Renal cortical epithelial cell (primary cell): ENCODE data around the gene FAAH2. TPM values are rescaled to one million over a fixed set of nuclear protein-coding genes. Genes with fewer than 3 reads are reported as not detected.
A peak's percentile ranks its signal among the peaks of the same experiment; 100 is the strongest.
"Not testable (repeated sequence)": the region's sequence is repeated elsewhere in the genome, so short reads cannot be mapped to it uniquely, and the experiment has no call there.

Source experiments
- DNase-seq: peaks from one replicate; pipeline ENCODE4 v3.0.0-alpha.2; 2011; ENCODE audit warnings: low read depth
- total RNA-seq: library from RNA; depleted of rRNA; stranded (reverse); fragments of >200 nt; gene quantifications from 2 replicates; pipeline ENCODE4 v1.2.3, GENCODE V29; 2014

FAAH2 gene, protein sequence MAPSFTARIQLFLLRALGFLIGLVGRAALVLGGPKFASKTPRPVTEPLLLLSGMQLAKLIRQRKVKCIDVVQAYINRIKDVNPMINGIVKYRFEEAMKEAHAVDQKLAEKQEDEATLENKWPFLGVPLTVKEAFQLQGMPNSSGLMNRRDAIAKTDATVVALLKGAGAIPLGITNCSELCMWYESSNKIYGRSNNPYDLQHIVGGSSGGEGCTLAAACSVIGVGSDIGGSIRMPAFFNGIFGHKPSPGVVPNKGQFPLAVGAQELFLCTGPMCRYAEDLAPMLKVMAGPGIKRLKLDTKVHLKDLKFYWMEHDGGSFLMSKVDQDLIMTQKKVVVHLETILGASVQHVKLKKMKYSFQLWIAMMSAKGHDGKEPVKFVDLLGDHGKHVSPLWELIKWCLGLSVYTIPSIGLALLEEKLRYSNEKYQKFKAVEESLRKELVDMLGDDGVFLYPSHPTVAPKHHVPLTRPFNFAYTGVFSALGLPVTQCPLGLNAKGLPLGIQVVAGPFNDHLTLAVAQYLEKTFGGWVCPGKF
- 11.3 and 12.0 TPM in 2 replicates for total RNA-seq

DNA sequence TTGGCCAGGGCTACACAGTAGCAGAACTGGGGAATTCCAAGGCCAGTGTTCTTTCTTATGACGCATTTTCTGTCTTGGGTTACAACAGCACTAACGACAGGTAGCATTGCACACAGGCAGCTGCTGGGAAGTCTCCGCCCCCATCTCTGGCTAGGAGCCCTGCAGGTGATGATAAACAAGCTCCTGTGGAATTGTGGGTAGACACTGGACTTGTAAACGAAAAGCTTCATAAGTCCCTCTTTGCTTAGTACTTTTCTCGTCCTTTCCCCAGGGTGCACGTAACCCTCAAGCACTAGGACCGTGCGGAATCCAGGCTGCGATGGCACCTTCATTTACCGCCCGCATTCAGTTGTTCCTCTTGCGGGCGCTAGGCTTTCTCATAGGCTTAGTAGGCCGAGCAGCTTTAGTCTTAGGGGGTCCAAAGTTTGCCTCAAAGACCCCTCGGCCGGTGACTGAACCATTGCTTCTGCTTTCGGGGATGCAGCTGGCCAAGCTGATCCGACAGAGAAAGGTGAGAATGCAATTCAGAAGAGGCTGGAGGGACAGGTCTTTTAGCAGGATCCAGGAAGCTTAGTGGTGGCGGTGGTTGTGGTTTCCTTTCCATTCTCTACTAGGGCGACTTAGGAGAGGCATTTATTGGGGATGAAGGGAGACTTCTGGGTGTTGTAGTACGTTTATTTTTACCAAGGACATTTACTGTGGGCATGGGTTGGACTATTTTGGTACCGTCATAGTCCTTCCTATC lies at the start of gene FAAH2:
TSS of gene FAAH2 (plus strand) at position 200 of the 745 bp plus-strand sequence. CDS start at position 320, 120 bp downstream.
- peak; percentile 94 for DNase-seq

DNA sequence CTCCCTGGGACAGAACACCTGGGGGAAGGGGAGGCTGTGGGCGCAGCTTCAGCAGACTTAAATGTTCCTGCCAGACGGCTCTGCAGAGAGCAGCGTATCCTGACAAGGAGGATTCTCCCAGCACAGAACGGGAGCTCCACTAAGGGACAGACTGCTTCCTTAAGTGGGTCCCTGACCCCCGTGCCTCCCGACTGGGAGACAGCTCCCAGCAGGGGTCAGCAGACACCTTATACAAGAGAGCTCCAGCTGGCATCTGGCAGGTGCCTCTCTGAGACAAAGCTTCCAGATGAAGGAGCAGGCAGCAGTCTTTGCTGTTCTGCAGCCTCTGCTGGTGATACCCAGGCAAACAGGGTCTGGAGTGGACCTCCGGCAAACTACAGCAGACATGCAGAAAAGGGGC lies 44.5 kb upstream of the FAAH2 start:
- no peak for DNase-seq

DNA sequence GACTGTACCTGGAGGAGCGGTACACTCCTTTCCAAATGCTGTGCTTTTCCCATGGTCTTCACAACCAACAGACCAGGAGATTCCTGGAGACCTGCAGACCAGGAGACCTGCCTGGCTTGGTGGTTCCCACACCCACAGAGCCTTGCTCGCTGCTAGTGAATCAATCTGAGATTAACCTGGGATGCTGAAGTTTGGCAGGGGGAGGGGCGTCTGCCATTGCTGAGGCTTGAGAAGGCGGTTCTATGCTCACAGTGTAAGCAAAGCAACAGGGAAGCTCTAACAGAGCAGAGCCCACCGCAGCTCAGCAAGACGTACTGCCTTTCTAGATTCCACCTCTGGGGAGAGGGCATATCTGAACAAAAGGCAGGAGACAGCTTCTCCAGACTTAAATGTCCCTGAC lies 34.5 kb upstream of the FAAH2 start:
- no peak for DNase-seq

DNA sequence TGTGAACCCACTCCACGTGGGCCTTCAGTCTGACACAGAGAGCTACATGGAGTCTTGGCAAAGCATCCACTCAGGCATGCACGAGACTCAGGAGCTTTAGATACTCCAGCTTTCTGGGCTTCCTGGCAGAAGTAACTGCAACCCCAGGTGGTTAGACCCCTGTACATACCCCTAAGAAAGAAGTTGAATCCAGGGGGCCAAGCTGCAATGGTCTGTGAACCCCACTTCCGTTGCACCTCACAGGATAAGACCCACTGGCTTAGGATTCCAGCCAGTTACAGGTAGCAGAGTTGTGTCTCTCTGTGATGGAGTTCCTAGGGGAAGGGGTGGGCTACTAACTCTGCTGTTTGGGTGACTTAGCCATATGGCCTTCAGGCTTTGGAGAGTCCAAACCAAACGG lies 21.4 kb upstream of the FAAH2 start:
- DNase-seq = no peak

DNA sequence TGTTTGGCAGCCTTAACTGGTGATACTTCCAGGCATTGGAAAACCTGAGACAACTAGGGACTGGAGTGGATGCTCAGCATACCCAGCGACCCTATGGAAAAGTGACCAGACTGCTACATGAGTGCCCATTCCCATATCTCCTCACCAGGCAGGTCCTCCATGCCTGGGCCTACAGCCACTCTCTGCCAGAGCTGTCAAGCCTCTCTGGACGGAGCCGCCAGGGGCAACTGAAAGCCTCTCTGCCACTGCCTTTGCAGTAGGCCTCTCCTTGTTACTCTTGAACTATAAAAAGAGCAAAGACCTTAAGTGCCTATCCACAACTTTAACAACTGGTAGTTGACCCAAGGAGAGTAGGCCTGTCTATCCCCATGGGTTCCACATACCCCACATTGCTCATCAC lies 20.2 kb upstream of the FAAH2 start:
- no peak for DNase-seq

GRCh38 chrX:57266871-57267270 lies 19.6 kb upstream of the FAAH2 start:
- DNase-seq = no peak

GRCh38 chrX:57267308-57267707 lies 19.2 kb upstream of the FAAH2 start:
- DNase-seq = no peak

DNA sequence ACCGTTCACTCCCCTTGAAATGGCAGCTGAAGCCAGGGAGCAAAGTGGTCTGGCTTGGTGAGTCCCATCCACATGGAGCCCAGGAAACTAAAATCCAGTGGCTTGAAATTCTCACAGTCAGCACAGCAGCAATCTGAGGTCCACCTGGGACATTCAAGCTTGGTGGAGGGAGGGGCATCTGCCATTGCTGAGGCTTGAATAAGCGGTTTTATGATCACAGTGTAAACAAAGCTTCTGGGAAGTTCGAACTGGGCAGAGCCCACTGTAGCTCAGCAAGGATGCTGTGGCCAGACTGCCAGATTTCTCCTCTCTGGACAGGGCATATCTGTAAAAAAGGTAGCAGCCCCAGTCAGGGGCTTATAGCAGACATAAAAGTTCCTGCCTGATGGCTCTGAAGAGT lies 15.5 kb upstream of the FAAH2 start:
- no peak for DNase-seq

DNA sequence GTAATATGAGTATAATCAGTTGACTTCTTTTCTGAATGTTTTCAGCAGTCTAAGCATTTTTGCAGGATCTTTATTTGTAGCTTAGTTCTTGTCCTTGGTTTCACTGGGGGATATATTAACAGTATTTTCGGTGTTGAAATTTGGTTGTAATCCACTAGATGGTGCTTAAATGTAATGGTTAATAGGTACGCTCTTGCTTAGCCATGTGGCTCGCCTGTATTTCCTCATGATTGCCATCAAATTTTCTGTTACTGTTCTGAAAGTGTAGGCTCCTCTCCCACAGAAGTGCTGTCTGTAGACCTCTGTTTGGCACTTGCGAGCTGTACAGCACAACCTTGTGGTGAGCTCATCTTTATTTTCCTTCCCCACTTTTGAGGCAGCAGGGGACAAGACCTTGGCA lies 3.9 kb upstream of the FAAH2 start:
- peak; percentile 6 for DNase-seq

- no peak for DNase-seq
Observed at GRCh38 chrX:57285001-57285400, 1.5 kb upstream of the FAAH2 start.

DNA sequence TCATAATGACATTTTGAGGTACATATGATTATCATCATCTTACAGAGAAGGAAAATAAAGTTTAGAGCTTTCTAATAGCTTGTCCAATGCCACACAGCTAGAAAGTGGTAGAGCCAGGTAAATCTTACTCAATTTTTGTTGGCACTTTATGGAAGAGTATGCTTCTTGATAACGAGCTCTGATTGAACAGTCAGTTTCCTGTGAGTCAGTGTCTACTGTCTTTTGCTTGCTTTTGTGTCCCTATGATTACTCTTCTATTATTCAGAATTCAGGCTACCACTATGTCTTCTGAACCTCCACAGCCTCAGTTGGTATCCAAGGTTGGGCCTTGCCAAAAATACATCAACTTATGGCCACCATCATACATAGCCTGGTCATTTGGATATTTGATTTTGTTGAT lies 2.6 kb downstream of the FAAH2 start:
- DNase-seq = no peak

DNA sequence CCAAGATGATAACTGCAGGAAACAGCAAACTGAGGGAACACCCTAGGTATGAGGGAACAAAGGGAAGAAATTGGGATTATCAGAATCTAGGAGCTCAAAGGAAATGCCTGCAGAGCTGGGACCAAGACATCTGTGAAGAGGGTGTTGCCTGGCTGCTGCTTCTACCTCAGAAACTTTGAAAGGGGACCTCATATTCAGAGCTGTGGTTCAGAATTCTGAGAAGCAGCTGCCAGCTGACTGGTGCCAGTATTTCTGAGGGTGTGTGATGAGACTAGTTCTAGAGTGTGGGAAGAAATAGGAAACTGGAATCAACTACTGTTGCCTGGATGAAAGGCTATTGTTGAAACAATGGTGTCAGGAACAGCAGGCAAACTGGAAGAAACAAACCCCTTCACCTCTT lies 8.5 kb downstream of the FAAH2 start:
- DNase-seq = no peak

DNA sequence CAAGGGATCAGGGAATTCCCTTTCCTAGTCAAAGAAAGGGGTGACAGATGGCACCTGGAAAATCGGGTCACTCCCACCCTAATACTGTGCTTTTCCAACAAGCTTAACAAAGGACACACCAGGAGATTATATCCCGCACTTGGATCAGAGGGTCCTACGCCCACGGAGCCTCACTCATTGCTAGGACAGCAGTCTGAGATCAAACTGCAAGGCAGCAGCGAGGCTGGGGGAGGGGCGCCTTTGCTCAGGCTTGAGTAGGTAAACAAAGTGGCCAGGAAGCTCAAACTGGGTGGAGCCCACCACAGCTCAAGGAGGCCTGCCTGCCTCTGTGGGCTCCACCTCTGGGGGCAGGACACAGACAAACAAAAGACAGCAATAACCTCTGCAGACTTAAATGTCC lies 9.2 kb downstream of the FAAH2 start:
- DNase-seq = not testable (repeated sequence)

DNA sequence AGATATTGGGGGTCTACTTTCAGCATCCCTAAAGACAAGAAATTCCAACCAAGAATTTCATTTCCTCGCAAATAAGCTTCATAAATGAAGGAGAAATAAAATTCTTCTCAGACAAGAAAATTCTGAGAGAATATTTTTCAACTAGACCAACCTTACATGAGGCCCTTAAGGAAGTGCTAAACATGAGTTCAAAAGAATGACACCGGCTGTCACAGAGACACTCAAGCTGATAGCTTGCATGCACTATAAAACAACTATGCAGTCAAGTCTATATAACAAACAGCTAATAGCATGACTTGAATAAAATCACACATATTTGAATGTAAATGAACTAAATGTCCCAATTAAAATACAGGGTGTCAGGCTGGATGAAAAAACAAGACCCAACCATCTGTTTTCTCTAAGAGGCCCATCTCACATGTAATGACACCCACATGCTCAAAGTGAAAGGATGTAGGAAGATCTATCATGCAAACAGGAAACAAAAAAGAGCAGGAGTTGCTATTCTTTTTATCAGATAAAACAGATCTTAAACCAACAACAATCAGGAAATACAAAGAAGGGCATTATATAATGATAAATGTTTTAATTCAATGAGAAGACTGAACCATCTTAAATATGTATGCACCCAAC lies 27.2 kb downstream of the FAAH2 start:
- DNase-seq = no peak

DNA sequence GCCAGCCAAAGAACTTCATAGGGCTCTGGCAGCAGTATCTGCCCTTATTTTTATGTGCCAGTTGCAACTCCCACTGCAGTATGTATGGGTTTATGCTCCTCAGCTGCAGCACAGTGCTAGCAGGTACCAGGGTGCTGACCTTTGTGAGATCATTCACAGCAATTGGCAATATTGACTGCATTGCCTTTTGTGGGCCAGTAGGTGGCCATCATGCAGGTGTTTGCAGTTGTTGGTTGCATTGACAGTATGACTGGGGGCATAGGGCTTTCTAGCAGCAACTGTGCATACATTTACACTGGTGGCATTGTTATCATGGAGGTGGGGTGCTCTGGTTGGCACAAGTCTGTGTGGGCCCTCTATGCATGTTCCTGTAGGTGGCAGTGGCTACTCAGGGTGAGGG lies 42.5 kb downstream of the FAAH2 start:
- no peak for DNase-seq

DNA sequence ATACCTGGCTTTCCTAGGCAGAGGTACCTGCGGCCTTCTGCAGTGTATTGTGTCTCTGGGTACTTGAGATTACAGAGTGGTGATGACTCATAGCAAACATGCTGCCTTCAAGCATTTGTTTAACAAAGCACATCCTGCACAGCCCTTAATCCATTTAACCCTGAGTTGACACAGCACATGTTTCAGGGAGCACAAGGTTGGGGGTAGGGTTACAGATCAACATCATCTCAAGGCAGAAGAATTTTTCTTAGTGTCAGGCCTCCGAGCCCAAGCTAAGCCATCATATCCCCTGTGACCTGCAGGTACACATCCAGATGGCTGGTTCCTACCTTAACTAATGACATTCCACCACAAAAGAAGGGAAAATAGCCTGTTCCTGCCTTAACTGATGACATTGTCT lies 49.3 kb downstream of the FAAH2 start:
- peak; percentile 30 for DNase-seq

GRCh38 chrX:57353472-57354132 lies 67.1 kb downstream of the FAAH2 start:
- no peak for DNase-seq

DNA sequence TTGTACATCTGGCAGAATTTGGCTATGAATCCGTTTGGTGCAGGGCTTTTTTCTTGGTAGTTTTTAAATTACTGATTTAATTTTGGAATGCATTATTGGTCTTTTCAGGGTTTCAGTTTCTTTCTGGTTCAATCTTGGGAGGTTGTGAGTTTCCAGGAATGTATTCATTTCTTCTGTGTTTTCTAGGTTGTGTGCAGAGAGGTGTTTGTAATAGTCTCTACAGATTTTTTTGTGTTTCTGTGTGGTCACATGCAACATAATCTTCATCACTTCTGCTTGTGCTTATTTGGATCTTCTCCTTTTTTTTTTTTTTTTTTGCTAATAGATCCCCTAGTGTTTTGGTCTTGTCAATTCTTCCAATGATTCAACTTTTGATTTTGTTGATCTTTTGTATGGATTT lies 77.6 kb downstream of the FAAH2 start:
- DNase-seq = no peak

GRCh38 chrX:57366430-57366829 lies 79.9 kb downstream of the FAAH2 start:
- DNase-seq = no peak

DNA sequence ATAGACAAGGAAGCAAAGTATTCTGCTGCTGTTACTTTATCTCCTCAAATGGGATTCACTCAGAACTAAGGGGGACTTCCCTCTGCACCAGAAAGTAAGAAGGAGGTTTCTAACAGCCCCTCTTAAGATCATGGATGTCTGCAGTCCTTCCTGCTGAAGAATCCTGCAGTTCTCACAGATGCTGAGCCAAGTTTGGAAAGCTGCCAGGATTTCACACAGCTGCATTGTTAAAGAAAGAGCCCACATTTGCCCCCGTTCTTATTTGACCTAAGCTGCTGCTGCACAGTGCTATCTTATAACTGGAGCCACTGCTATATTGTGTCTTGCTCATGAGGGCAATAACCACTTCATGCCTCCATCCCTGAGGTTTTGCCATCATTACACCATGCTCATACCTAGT lies 81.1 kb downstream of the FAAH2 start:
- DNase-seq = no peak

- no peak for DNase-seq
Observed at GRCh38 chrX:57368158-57368557, 81.7 kb downstream of the FAAH2 start.

GRCh38 chrX:57379296-57379695 lies 92.8 kb downstream of the FAAH2 start:
- no peak for DNase-seq
